UCSD-AML1 (cell line): ENCODE measurements around the gene NBEAL2.

Experiments
- DNase-seq: peaks from one replicate; lab custom pipeline; 2025; ENCODE audit not compliant: unreplicated experiment; lab: John Stamatoyannopoulos, UW

Gene NBEAL2

DNA sequence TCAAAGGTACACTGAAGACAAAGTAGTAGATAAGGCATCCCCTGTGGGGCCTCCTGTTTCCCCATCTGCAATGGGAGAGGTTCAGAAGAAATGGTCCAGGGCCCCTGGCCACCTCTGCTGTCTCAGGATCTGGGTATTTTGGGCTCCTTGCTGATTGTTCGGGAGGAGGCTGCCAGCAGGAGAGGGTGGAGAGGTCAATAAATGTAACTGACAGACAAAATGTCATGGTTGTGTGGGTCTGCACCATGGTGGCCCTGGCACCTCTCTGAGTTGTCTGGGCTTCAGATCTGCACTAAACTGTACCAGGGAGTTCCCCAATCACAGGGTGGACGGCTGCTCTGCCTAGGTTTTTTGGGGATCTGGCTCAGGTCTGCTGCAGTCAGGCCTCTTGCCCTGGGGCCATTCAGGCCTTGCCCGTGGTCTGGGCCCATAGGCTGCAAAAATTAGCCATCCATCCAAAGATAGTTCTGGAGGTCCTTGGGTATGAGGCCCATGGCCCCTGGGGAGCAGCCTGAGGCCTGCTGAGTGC is 7.4 kb downstream of the NBEAL2 start:
- no peak for DNase-seq

- DNase-seq: peak; percentile 82
Measured at GRCh38 chr3:46987319-46987742, 7.9 kb downstream of the NBEAL2 start.

DNA sequence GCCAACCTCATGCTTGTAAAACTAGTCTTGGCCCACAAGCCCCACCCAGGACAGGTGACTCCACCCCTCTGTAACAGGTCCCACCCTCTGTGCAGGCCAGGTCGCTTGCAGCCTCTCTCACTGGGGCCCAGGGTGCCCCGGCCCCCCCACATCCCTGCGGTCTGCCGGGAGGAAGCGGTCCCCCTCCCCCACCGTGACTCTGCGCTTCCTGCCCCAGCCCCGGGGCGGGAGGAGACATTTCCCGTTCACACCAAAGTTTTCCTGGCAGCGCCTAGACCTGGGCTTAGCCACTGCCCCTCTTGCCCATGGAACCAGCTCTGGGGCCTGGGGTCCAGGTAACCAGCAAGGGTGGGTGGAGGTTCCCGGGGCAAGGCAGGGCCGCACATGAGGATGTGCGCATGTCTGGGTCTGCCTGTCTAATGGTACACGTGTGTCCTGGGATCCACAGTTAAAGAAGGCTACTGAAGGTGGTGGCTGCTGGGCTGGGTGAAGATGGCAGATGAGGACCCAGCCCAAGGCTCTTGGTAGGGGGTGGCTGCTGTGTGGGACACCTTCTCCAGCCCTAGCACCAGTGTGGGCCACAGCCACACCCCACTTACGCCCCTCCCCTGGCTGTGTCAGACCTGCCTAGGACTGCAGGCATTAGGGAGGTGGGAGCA is 8.4 kb downstream of the NBEAL2 start:
- peak; percentile 97 for DNase-seq

DNA sequence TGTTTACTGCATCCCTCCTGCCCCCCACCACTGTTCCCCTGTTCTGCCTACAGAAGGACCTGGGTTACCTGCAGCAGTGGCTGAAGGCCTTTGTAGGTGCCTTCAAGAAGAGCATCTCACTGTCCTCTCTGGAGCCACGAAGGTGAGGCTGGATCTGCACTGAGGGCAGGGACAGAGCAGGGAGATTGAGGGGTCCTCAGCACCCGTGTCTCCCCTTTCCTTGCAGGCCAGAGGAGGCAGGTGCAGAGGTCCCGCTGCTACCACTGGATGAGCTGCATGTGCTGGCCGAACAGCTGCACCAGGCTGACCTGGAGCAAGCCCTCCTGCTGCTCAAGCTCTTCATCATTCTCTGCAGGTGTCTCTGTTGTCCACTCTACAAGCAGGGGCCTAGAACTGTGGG is 9.2 kb downstream of the NBEAL2 start:
- DNase-seq: no peak

GRCh38 chr3:46989146-46989810 is 9.8 kb downstream of the NBEAL2 start:
- peak; percentile 80 for DNase-seq

- no peak for DNase-seq
Measured at GRCh38 chr3:46990573-46991374, 11.3 kb downstream of the NBEAL2 start.

DNA sequence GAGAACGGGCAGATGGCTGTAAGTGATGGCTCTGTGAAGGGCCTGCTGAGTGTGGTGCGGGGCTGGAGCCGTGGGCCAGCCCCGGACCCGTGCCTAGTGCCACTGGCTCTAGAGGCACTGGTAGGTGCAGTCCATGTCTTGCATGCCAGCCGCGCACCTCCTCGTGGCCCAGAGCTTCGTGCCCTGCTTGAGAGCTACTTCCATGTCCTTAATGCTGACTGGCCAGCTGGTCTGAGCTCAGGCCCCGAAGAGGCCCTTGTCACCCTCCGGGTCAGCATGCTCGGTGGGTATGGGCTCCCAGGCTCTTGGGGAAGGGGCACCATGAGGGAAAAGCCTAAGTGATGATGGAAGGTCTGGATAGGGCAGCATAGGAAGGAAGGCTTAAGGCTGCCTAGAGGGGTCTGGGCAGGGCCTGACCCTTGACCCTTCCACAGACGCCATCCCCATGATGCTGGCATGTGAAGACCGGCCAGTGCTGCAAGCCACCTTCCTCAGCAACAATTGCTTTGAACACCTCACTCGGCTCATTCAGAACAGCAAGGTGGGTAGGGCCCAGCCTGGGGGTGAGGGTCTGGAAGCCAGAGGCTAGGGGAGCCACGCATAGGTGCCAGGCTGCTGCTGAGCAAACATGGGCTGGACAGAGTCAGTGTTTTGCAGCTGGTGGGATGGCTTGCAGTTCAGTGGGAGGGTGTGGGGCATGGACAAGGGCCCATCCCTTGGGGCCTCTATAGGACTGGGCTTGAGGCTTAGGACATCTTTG is 12.1 kb downstream of the NBEAL2 start:
- DNase-seq: no peak

DNA sequence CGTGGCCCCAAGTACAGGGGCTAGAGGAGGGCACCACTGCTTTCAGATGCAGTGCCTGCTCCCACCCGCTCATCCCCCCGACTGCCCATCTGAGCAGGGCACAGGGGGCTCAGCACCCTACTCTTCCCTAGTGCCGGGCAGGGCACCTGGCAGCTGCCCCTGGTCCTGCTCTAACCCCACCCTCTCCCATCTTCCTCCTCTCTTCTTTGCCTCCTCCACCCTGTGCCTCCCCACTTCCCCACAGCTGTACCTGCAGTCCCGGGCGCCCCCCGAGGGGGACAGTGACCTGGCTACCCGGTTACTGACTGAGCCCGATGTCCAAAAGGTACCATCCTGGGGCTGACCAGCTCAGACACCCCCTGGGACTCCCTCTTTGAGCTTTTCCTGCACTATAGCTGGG is 12.8 kb downstream of the NBEAL2 start:
- no peak for DNase-seq

- DNase-seq: no peak
Measured at GRCh38 chr3:46993292-46993691, 13.8 kb downstream of the NBEAL2 start.

DNA sequence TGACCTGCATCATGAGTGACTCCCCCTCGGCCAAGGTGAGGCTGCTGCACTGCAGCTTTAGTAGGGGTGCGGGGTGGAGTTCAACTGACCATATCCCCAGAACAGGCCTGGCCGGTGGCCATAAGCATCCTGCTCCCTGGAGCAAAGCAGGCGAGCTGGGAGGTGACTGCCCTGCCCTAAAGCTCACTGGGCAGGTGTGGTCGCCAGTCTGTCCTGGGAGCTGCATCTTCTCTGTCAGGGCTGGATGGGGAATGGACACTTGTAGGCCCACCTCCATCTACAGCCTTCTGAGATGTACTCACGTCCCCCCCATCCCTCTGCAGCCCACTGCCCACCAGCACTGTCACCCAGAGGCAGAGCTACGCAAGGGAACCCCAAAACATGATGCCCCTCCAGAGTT is 14.5 kb downstream of the NBEAL2 start:
- no peak for DNase-seq

- no peak for DNase-seq
Measured at GRCh38 chr3:46994801-46995731, 15.6 kb downstream of the NBEAL2 start.

GRCh38 chr3:46995901-46996562 is 16.6 kb downstream of the NBEAL2 start:
- DNase-seq: no peak

DNA sequence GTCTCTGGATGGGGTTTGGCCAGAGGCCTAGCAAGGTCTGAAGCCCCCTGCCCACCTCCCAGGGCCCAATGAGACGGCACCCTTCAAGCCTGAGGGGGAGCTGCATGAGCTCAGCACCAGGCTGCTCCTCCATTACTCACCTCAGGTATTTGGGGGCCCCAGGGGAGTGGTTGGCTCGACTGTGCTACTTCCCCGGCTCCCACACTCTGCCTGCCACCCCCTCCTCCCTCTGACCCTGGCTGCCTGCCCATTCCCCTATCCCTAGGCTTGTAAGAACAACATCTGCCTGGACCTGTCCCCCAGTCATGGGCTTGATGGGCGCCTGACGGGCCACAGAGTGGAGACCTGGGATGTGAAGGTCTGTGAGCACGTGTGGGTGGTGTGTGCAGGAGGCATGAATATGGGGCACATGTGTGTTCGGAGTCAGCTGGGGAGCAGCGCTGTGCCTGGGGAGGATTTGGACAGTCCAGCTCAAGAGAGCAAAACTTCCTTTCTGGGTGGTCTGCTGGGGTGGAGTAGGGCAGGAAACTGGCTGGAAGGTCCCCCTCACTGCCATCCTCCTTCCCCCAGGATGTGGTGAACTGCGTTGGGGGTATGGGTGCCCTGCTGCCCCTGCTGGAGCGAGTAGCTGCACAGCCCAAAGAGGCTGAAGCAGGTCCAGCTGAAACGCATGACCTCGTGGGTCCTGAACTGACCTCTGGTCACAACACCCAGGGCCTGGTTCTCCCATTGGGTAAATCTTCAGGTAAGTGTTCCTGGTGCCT is 17.4 kb downstream of the NBEAL2 start:
- no peak for DNase-seq

DNA sequence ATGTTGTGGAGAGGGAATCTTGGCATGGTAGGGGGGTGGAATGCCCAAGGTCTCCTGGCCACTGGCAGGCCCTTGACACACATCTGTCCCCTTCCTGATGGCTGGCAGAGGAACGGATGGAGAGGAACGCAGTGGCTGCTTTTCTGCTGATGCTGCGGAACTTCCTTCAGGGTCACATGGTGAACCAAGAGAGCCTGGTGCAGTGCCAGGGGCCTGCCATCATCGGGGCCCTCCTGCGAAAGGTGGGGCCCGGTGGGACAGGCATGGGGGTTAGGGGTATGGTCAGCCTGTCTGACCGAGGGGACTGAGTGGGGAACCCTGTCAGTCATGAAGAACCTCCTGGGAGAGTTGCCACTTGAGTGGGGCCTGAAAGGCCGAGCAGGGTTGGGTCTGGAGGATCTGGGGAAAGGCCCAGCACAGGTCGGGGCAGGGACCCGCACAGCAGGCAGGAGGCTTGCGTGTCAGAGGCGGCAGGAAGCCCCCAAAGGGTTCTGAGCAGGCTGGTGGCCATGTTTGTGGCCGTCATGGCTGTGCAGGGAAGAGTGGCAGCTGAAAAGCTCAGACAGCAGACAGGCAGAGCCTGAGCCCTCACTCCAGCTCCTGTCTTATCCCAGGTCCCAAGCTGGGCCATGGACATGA is 18.1 kb downstream of the NBEAL2 start:
- DNase-seq: no peak

- peak; percentile 63 for DNase-seq
Measured at GRCh38 chr3:46998121-46998851, 18.8 kb downstream of the NBEAL2 start.

GRCh38 chr3:46998852-46999515 is 19.5 kb downstream of the NBEAL2 start:
- no peak for DNase-seq
